LNCAP (cell line): Measurements from ENCODE around the gene MEGF9.

Experiments
- CTCF ChIP-seq: fragments of 450-650 bp; IDR thresholded peaks from 2 replicates; pipeline ENCODE4 v1.5.1; 2017; ENCODE audit warnings: mild to moderate bottlenecking

Gene MEGF9

GRCh38 chr9:120755044-120755443 lies 40.8 kb upstream of the MEGF9 start:
- TF ChIP-seq CTCF = no peak

GRCh38 chr9:120750421-120750820 lies 36.2 kb upstream of the MEGF9 start:
- no peak for TF ChIP-seq CTCF

GRCh38 chr9:120745278-120745677 lies 31.0 kb upstream of the MEGF9 start:
- TF ChIP-seq CTCF = no peak

- TF ChIP-seq CTCF = peak; percentile 87
These were observed 28.7 kb upstream of the MEGF9 start for GRCh38 chr9:120742951-120743416.

- TF ChIP-seq CTCF = no peak
These were observed 27.4 kb upstream of the MEGF9 start for GRCh38 chr9:120741701-120742100.

- TF ChIP-seq CTCF = no peak
These were observed 26.9 kb upstream of the MEGF9 start for GRCh38 chr9:120741191-120741590.

- no peak for TF ChIP-seq CTCF
These were observed 25.9 kb upstream of the MEGF9 start for GRCh38 chr9:120740132-120740531.

GRCh38 chr9:120737416-120738165 lies 23.3 kb upstream of the MEGF9 start:
- TF ChIP-seq CTCF = no peak
